Pancreas (tissue), 10 donors: Measurements from ENCODE around the gene SH3RF2. TPM values are rescaled to one million over a fixed set of nuclear protein-coding genes. Genes with fewer than 3 reads are reported as not detected.
A peak's percentile ranks its signal among the peaks of the same experiment; 100 is the strongest.
"Not testable (repeated sequence)": the region's sequence is repeated elsewhere in the genome, so short reads cannot be mapped to it uniquely, and the experiment has no call there.

ENCODE experiments used
- ATAC-seq, 4 donors: fragments of 200-7000 bp; cut with Tn5 transposase; one replicate each; pipeline versions ENCODE4 v1.8.0 to v1.9.1; 2020; ENCODE audit warnings: mild to moderate bottlenecking in 4 of 4, moderate library complexity in 4 of 4
- DNase-seq, 6 donors: peaks; one replicate each; pipeline ENCODE4 v3.0.0-alpha.2; 2020
- FAIRE-seq: peaks from 2 replicates; lab custom pipeline; 2012; peaks lifted over from hg19 to GRCh38; lab: Jason Lieb, UNC
- H3K27ac ChIP-seq, 4 donors: fragments of 200-600 bp; sonication (generic); 1 replicate in 3 of 4; 2 replicates in 1 of 4; pipeline versions ENCODE4 v1.5.0 to v1.8.0; 2020
- H3K27me3 ChIP-seq, 4 donors: fragments of 200-600 bp; one replicate each; pipeline ENCODE4 v1.8.0; 2021
- H3K36me3 ChIP-seq, 3 donors: fragments of 200-600 bp; sonication (generic) in 1 of 3; one replicate each; pipeline versions ENCODE4 v1.5.0 to v1.8.0; 2020 to 2021
- H3K4me1 ChIP-seq, 3 donors: fragments of 200-600 bp; one replicate each; pipeline ENCODE4 v1.8.0; 2021
- H3K4me3 ChIP-seq, 4 donors: fragments of 200-600 bp; sonication (generic) in 2 of 4; one replicate each; pipeline versions ENCODE4 v1.5.0 to v1.8.0; 2020 to 2021
- H3K9me3 ChIP-seq, 4 donors: fragments of 200-600 bp; one replicate each; pipeline ENCODE4 v1.8.0; 2021
- WGBS, 2 donors: extraction: QIAGEN DNeasy Blood & Tissue Kit; methylation state at CpG; one replicate each; pipeline ENCODE4 v1.1.7; 2013; 5-methylcytosine and 5-hydroxymethylcytosine counted together
- intact Hi-C, 3 donors: fragments of 100-400 bp; cut with DNase I; formaldehyde crosslinking; loops; one replicate each; pipeline versions ENCODE4 v1.11.1 to v1.14.2; 2022
- polyA plus RNA-seq, 2 donors: library from polyadenylated mRNA; stranded (reverse); fragments of 200-250 nt; gene quantifications; one replicate each; pipeline ENCODE4 v1.2.3, GENCODE V29; 2013
- total RNA-seq, 6 donors: library from RNA; stranded (reverse); fragmentation: NEBNext Ultra II Directional in 4 of 6; extraction: Animal tissue kit (Norgen Biotek cat#: 25700) in 4 of 6; gene quantifications; one replicate each; pipeline versions ENCODE4 v1.2.1 to v1.2.4, GENCODE V29; 2021 to 2023
- TF ChIP-seq, protein P1 (sequence below), 4 donors: fragments of 200-600 bp; sonication (generic) in 3 of 4; IDR thresholded peaks; one replicate each; pipeline versions ENCODE4 v1.5.0 to v1.8.0; 2021; ENCODE audit warnings: antibody characterized with exemption in 4 of 4
- donor health status: healthy with polysubstance abuse.
- donor health status: DM: no; HTN: no; CAD: no; lungs with moderate emphysema.
- donor health status: DM: no; HTN: no; CAD: no.
- donor health status: control.
- donor health status: control.
- donor health status: Bipolar disorder and iron deficiency.
- donor health status: DM: yes; HTN: yes; CAD: no.
- donor health status: DM: no; HTN: no; CAD: no.
- donor health status: DM: no; HTN: no; CAD: no.
- donor health status: DM: yes; HTN: yes; CAD: no.

The SH3RF2 gene
- total and polyA plus RNA-seq, 8 donors = 6.3 to 22.4 (median 12.8) TPM

GRCh38 chr5:145958436-145958835 lies 22.1 kb downstream of the SH3RF2 start:
- 46 to 48% methylated on average over 6 of the region's 6 CpGs for WGBS, 2 donors
- ATAC-seq (peak in 2 of 4 donors; percentile 31 to 54), FAIRE-seq (no peak)

DNA sequence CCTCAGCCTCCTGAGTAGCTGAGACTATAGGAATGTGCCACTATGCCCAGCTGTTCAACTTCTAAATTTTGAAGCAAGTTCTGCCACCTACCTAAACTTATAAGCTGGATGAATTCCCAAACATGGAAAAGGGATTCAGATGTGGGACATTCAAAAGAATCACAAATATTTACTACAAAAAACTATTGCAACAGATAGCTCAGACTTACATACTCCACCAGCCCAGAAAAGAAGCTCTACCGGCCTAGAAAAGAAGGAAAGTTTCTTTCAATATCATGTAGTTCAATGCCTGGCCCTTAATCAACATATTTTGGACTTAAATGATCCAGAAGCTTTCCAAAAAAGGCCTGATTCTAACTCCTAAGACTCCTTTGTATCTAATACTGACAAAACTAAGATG lies 23.8 kb downstream of the SH3RF2 start:
- Histone ChIP-seq H3K27ac (peak overlapping the region in 2 of 4 donors; percentile 62 to 75), H3K4me3 (no peak overlapping the region)

More at GRCh38 chr5:145958436-145958835, 22.1 kb downstream of the SH3RF2 start:
- TF ChIP-seq, protein P1, sequence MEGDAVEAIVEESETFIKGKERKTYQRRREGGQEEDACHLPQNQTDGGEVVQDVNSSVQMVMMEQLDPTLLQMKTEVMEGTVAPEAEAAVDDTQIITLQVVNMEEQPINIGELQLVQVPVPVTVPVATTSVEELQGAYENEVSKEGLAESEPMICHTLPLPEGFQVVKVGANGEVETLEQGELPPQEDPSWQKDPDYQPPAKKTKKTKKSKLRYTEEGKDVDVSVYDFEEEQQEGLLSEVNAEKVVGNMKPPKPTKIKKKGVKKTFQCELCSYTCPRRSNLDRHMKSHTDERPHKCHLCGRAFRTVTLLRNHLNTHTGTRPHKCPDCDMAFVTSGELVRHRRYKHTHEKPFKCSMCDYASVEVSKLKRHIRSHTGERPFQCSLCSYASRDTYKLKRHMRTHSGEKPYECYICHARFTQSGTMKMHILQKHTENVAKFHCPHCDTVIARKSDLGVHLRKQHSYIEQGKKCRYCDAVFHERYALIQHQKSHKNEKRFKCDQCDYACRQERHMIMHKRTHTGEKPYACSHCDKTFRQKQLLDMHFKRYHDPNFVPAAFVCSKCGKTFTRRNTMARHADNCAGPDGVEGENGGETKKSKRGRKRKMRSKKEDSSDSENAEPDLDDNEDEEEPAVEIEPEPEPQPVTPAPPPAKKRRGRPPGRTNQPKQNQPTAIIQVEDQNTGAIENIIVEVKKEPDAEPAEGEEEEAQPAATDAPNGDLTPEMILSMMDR (IDR thresholded peaks at IDR 0.05) = no peak
- Histone ChIP-seq H3K9me3 (no peaks in the 10 kb centered on the region), H3K27ac (no peak overlapping the region), H3K36me3 (no peaks in the 10 kb centered on the region), H3K4me3 (no peak overlapping the region), H3K27me3 (no peaks in the 10 kb centered on the region), H3K4me1 (peaks cover 10 to 19% (median 13%) of the 10 kb centered on the region in 3 donors)
- intact Hi-C loops = no loop called here
- no peak for DNase-seq

DNA sequence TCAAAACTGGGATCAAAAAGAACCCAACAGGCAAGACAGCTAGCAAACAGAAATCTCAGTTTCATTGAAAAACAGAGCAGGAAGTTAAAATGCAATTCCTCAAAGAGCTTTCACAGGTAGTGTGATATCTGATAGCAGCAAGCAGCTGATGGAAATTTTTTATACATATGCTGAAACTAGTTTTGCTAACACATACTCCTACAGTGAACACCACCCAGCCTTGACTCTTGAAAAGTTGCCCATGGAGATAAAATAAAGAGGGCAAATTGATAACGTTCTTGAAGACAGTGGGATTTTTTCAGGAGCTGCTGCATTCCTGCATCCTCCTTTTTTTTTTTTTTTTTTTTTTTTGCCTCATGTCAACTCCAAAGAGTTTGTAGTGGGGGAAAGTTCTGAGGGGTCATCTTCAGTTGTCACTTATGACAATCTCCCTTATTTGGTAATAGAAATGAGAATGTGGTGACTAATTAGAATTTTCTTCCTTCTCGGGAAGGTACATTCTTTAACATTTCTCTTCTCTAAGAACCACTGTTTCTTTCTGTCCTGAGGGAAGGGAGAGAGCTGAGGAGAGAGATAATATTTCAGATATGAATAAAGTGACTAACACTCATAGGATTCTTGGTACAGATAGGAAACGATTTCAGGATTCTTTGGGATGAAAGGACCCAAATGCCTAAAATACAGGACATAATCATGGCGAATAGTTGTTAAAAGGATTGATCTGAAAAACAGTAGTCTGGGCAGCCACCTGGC lies 24.6 kb downstream of the SH3RF2 start:
- intact Hi-C loops = no loop called here
- Histone ChIP-seq H3K9me3 (no peaks in the 10 kb centered on the region), H3K27ac (peak overlapping the region in 2 of 4 donors; percentile 62 to 75), H3K4me1 (peaks cover 10 to 19% (median 13%) of the 10 kb centered on the region in 3 donors), H3K4me3 (no peak overlapping the region), H3K27me3 (no peaks in the 10 kb centered on the region), H3K36me3 (no peaks in the 10 kb centered on the region)
- DNase-seq (no peak), ATAC-seq (peak; percentile 75 to 90 (median 82)), FAIRE-seq (no peak)
- 45 to 46% methylated on average over 4 of the region's 4 CpGs for WGBS, 2 donors
- TF ChIP-seq, protein P1 (IDR thresholded peaks at IDR 0.05) = no peak

More for the DNA sequence above, 23.8 kb downstream of the SH3RF2 start:
- intact Hi-C loops = no loop called here
- Histone ChIP-seq H3K4me1 (peaks cover 10 to 19% (median 13%) of the 10 kb centered on the region in 3 donors), H3K27me3 (no peaks in the 10 kb centered on the region), H3K36me3 (no peaks in the 10 kb centered on the region), H3K9me3 (no peaks in the 10 kb centered on the region)
- ATAC-seq (no peak), DNase-seq (no peak), FAIRE-seq (no peak)
- TF ChIP-seq, protein P1 (IDR thresholded peaks at IDR 0.05) = no peak
- WGBS, 2 donors = 41 to 48% methylated on average over 1 of the region's 1 CpG

DNA sequence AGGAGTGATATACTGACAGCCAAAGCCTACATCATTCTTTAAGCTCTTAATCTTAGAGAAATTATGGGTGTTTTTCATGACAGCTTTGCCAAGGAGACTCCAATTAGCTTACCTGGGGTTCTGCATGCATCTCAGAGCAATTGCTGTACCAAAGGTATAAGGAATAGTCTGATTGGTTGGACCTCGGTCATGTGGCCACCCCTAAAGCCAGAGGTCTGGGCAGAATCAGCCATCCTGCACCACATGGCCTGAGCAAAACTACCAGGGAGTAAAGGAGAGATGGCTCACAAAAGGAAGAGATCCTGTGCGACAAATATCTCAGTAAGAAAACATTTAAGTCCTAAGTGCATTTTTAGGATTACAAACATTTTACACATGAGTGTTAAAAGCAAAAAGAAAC lies 25.6 kb downstream of the SH3RF2 start:
- Histone ChIP-seq H3K9me3 (no peaks in the 10 kb centered on the region), H3K36me3 (no peaks in the 10 kb centered on the region), H3K4me1 (peaks cover 10 to 19% (median 13%) of the 10 kb centered on the region in 3 donors), H3K27me3 (no peaks in the 10 kb centered on the region), H3K4me3 (no peak overlapping the region), H3K27ac (no peak overlapping the region)
- intact Hi-C loops = no loop called here
- no peak for ATAC-seq
- no peak for DNase-seq
- FAIRE-seq = no peak
- TF ChIP-seq, protein P1 (IDR thresholded peaks at IDR 0.05) = no peak
- WGBS, 2 donors = 94 to 95% methylated on average over 2 of the region's 2 CpGs

DNA sequence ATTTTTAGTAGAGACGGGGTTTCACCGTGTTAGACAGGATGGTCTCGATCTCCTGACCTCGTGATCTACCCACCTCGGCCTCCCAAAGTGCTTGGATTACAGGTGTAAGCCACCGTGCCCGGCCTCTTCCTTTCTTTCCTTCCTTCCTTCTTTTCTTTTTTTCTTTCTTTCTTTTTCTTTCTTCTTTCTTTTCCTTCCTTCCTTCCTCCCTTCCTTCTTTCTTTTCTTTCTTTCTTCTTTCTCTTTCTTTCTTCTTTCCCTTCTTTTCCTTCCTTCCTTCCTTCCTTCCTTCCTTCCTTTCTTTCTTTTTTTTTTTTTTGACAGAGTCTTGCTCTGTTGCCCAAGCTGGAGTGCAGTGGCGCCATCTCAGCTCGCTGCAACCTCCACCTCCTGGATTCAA lies 27.6 kb downstream of the SH3RF2 start:
- FAIRE-seq, H3K9me3 ChIP-seq, H3K36me3 ChIP-seq, H3K27ac ChIP-seq, H3K27me3 ChIP-seq, H3K4me3 ChIP-seq, intact Hi-C loops, ATAC-seq, DNase-seq: not testable (repeated sequence)
- H3K4me1 ChIP-seq = peaks cover 10 to 21% (median 20%) of the 10 kb centered on the region in 3 donors
- 95 to 97% methylated on average over 9 of the region's 9 CpGs for WGBS, 2 donors
